ENCODE measurements around the gene EFTUD2.

GRCh38 chr17:44830359-44831288 is 68.6 kb downstream of the EFTUD2 start:
- TF ChIP-seq, protein P1, sequence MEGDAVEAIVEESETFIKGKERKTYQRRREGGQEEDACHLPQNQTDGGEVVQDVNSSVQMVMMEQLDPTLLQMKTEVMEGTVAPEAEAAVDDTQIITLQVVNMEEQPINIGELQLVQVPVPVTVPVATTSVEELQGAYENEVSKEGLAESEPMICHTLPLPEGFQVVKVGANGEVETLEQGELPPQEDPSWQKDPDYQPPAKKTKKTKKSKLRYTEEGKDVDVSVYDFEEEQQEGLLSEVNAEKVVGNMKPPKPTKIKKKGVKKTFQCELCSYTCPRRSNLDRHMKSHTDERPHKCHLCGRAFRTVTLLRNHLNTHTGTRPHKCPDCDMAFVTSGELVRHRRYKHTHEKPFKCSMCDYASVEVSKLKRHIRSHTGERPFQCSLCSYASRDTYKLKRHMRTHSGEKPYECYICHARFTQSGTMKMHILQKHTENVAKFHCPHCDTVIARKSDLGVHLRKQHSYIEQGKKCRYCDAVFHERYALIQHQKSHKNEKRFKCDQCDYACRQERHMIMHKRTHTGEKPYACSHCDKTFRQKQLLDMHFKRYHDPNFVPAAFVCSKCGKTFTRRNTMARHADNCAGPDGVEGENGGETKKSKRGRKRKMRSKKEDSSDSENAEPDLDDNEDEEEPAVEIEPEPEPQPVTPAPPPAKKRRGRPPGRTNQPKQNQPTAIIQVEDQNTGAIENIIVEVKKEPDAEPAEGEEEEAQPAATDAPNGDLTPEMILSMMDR (IDR thresholded peaks at IDR 0.05; ENCODE audit: poor library complexity): no peak
- TF ChIP-seq EZH2 (IDR thresholded peaks at IDR 0.05; ENCODE audit: borderline replicate concordance): no peak

Measured in hepatocyte (in vitro differentiated cells).